Activated CD8-positive, alpha-beta memory T cell treated with anti-CD3 and anti-CD28 coated beads, Interleukin-2, amount 50 U/mL, for 1 hour (primary cell): ENCODE results near the gene MAPRE3.

ENCODE experiments used
- DNase-seq: peaks from one replicate; pipeline ENCODE4 v3.0.0-alpha.2; 2020; ENCODE audit errors: extremely low read depth

MAPRE3 gene

DNA sequence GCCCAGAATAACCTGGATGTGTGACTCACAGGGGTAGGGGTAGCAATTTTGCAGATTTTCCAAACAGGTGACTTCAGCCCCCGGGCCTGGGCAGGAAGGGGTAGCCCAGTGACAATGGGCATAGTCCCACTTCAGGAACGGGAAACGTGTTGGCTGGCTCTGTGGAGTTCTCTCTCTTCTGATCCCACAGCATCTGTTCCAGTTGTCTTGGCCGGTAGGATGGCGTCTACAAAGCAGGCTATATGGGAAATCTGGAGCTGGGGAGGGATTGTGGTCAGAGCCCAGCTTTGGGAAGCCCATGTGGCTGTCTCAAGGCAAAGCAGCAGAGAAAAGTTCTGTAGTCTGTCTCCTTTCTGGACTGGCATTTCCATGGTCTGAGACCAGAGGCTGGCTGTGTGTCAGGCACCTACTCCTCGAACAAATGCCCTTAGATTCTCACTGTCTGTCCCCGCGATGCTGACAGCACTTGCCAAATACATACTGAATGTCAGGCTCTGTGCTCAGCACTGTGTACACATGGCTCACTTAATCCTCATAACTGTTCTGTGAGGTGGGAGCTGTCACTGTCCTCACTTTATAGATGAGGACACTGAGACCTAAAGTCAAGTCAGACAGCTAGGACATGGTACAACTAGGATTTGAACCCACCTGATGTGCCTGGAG is 44.5 kb downstream of the MAPRE3 start:
- DNase-seq, result no peak

DNA sequence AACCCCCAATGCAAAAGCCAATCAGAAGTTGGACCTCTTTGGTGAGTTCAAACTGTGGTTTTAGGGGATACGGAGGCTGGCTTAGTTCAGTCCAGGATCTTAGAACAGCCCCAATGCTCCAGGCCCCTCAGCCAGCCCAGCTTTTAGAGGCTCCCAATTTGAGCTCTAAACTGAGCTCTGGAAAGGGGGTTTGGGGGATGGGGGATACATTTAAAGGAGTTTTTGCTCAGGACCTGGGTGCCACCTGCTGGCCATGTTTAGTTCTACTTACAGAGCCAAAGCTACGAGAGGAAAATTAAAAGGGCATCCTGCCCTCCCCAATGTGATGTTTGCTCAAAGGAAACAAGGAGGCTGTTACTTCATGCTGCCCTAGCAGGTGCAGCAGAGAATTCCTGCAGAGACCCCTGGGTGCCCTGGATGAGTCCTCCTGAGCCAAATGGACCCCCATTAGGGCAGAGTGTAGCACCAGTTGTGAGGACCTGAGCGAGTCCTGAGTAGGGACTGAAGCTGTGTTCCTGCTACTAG is 46.4 kb downstream of the MAPRE3 start:
- DNase-seq, result no peak

- no peak for DNase-seq
Measured at GRCh38 chr2:27018142-27018541, 47.7 kb downstream of the MAPRE3 start.

- no peak for DNase-seq
Measured at GRCh38 chr2:27019459-27019858, 49.0 kb downstream of the MAPRE3 start.

- no peak for DNase-seq
Measured at GRCh38 chr2:27019931-27020855, 49.8 kb downstream of the MAPRE3 start.

DNA sequence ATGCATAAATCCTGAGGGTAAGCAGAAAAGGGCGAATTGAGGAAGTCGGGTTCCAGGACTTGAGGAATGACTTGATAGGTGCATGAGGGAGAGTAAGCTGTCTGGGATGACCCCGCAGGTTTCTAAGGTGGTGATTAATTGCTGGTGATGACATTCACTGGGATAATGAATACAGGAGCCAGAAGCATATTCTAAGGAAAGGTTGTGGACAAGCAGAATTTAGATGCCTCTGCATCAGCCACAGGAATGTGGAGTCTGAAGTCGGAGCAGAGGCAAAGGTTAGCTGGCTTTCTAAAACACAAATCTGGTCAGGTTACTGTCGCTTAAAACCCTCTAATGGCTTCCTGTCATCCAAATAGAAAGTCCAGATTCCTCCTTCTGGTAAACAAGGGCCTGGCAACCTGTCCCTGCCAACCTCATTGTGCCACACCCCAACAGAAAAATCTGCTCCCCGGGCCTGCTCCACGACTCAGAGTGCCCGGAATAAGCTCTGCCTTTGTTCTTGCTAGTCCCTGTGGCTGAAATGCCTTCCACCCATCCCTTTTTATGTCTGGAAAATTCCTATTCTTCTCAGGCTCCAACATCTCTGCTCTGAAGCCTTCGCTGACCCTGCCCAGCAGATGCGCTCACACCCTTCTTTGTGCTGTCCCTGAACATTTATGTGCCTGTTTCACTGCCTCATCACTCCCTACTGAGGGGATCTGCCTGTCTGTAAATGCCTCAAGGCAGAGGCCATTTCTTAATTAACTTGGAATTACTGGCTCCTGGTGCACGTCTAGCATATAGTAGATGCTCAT is 51.0 kb downstream of the MAPRE3 start:
- DNase-seq, result no peak

- no peak for DNase-seq
Measured at GRCh38 chr2:27023740-27024139, 53.3 kb downstream of the MAPRE3 start.

DNA sequence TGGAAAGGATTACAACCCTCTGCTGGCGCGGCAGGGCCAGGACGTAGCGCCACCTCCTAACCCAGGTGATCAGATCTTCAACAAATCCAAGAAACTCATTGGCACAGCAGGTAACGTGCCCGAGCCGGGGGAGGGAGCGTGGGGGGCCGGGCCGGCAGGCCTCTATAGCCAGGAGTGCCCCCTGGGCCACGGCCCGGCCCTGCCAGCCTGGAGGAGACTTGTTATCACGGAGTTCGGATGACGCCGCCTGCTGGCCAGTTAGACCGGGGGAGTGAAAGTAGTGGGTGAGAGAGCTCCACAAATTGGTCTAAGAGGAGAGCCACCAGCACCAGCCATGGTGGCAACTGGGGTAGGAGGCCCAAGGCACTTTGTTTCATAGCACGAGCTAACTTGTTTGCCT is 53.8 kb downstream of the MAPRE3 start:
- no peak for DNase-seq

DNA sequence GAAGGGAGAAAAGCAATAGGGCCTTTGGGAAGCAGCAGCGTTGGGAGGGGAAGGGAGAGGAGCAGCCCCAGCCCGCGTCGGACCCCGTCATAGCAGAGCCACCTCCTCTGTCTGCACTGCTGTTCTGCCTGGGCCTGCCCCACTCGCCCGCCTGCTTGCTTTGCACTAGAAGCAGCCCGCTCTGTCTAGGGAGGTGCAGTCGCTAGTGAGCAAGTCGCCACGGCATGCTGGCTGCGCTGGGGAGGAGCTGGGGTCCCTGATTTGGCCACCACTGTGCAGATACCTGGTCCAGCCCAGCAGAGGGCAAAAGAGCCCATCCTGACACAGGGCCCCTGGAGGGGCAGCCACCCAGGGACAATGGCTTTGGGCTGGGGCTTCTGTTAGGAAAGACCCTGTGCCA is 54.4 kb downstream of the MAPRE3 start:
- no peak for DNase-seq

- DNase-seq, result no peak
Measured at GRCh38 chr2:27025281-27025800, 54.9 kb downstream of the MAPRE3 start.

GRCh38 chr2:27025861-27026851 is 55.7 kb downstream of the MAPRE3 start:
- DNase-seq, result no peak

GRCh38 chr2:27027211-27027651 is 56.8 kb downstream of the MAPRE3 start:
- DNase-seq, result no peak

GRCh38 chr2:27029051-27029450 is 58.6 kb downstream of the MAPRE3 start:
- no peak for DNase-seq

- peak; percentile 14 for DNase-seq
Measured at GRCh38 chr2:27032495-27033252, 62.2 kb downstream of the MAPRE3 start, which contains the start of gene TMEM214. TMEM214 (plus strand) TSS chr2:27032965; CDS start chr2:27033016, 51 bp downstream.

GRCh38 chr2:27033253-27033852 is 62.9 kb downstream of the MAPRE3 start:
- no peak for DNase-seq

DNA sequence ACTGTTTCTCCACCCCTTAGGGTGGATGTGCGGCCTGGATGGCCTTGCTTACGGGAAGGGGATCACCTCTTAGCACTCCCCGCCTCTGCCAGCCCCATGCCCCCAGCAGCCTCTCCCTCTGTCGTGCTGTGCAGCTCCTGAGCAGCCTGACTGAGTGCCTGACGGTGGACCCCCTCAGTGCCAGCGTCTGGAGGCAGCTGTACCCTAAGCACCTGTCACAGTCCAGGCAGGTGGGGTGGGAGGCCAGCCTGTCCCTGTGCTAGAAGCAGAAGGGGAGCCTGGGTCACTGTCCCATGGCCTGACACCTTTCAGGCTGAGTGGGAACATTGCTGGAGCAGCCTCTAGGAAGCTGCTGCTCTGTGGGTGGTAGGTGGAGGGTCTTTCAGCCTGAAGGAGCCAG is 67.6 kb downstream of the MAPRE3 start:
- DNase-seq, result no peak

- no peak for DNase-seq
Measured at GRCh38 chr2:27038631-27039339, 68.3 kb downstream of the MAPRE3 start.

GRCh38 chr2:27039426-27039825 is 69.0 kb downstream of the MAPRE3 start:
- DNase-seq, result no peak

- DNase-seq, result no peak
Measured at GRCh38 chr2:27039871-27040270, 69.4 kb downstream of the MAPRE3 start.
